CD4-positive, alpha-beta T cell treated with Interleukin-4 for 1 hour (primary cell): Measurements from ENCODE around the gene FOXP1.
A peak's percentile ranks its signal among the peaks of the same experiment; 100 is the strongest.

Source experiments
- DNase-seq, 2 donors: peaks; one replicate each; pipeline ENCODE4 v3.0.0-alpha.2; 2020 to 2022

FOXP1 gene

GRCh38 chr3:71197841-71198565 lies 385.5 kb downstream of the FOXP1 start:
- no peak for DNase-seq

GRCh38 chr3:71195492-71195891 lies 388.0 kb downstream of the FOXP1 start:
- no peak for DNase-seq

GRCh38 chr3:71194785-71195184 lies 388.7 kb downstream of the FOXP1 start:
- DNase-seq: no peak

- no peak for DNase-seq
Observed at GRCh38 chr3:71191031-71191482, 392.5 kb downstream of the FOXP1 start.

GRCh38 chr3:71189480-71189879 lies 394.0 kb downstream of the FOXP1 start:
- DNase-seq: no peak

- DNase-seq: no peak
Observed at GRCh38 chr3:71187715-71188114, 395.8 kb downstream of the FOXP1 start.

- DNase-seq: no peak
Observed at GRCh38 chr3:71186801-71187200, 396.7 kb downstream of the FOXP1 start.

- DNase-seq: peak in 1 of 2 donors; percentile 38
Observed at GRCh38 chr3:71185733-71186455, 397.6 kb downstream of the FOXP1 start.

- no peak for DNase-seq
Observed at GRCh38 chr3:71184252-71184651, 399.3 kb downstream of the FOXP1 start.

GRCh38 chr3:71183549-71183948 lies 400.0 kb downstream of the FOXP1 start:
- DNase-seq: no peak

- DNase-seq: no peak
Observed at GRCh38 chr3:71180524-71180923, 403.0 kb downstream of the FOXP1 start.

- no peak for DNase-seq
Observed at GRCh38 chr3:71177375-71177774, 406.2 kb downstream of the FOXP1 start.

- no peak for DNase-seq
Observed at GRCh38 chr3:71176366-71176765, 407.2 kb downstream of the FOXP1 start.

- DNase-seq: no peak
Observed at GRCh38 chr3:71175691-71176365, 407.7 kb downstream of the FOXP1 start.

- no peak for DNase-seq
Observed at GRCh38 chr3:71172951-71173350, 410.6 kb downstream of the FOXP1 start.

GRCh38 chr3:71172189-71172588 lies 411.3 kb downstream of the FOXP1 start:
- DNase-seq: no peak

GRCh38 chr3:71171247-71171646 lies 412.3 kb downstream of the FOXP1 start:
- no peak for DNase-seq

- no peak for DNase-seq
Observed at GRCh38 chr3:71168880-71169411, 414.6 kb downstream of the FOXP1 start.

GRCh38 chr3:71168121-71168721 lies 415.3 kb downstream of the FOXP1 start:
- DNase-seq: no peak

GRCh38 chr3:71166339-71167240 lies 416.9 kb downstream of the FOXP1 start:
- no peak for DNase-seq

GRCh38 chr3:71164881-71165280 lies 418.6 kb downstream of the FOXP1 start:
- DNase-seq: no peak
